ENCODE measurements around the gene ZNRF2. TPM values are rescaled to one million over a fixed set of nuclear protein-coding genes. Genes with fewer than 3 reads are reported as not detected.

ZNRF2 gene
- total RNA-seq, 1 experiment from 2014 or later = 25.8 TPM

DNA sequence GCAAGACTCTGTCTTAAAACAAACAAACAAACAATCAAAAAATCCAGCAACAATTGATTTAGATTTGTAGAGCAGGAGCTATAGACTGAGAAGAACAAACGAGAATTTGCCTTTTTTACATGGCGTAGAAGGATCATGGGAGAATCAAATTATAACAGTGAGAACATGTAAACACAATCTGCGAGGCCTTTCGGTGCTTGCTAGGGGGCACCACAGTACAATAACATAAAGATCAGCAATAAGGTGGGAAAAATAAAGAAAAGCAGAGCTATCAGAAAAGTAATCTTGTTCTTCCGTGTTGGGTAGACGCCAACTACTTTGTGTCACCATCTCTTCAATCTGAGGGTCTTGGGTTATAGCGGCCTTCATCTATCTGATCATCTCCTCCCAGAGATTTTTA is 112.0 kb downstream of the ZNRF2 start:
- no TSS peak for BruUV-seq (replicated peaks)
- no peaks in the 10 kb centered on the region for H3K9me3 Mint-ChIP-seq (ENCODE audit: low read depth, unreplicated experiment)
- DNase-seq = no peak
- H3K27ac Mint-ChIP-seq (ENCODE audit: unreplicated experiment) = no peak overlapping the region
- TF ChIP-seq, protein P1, sequence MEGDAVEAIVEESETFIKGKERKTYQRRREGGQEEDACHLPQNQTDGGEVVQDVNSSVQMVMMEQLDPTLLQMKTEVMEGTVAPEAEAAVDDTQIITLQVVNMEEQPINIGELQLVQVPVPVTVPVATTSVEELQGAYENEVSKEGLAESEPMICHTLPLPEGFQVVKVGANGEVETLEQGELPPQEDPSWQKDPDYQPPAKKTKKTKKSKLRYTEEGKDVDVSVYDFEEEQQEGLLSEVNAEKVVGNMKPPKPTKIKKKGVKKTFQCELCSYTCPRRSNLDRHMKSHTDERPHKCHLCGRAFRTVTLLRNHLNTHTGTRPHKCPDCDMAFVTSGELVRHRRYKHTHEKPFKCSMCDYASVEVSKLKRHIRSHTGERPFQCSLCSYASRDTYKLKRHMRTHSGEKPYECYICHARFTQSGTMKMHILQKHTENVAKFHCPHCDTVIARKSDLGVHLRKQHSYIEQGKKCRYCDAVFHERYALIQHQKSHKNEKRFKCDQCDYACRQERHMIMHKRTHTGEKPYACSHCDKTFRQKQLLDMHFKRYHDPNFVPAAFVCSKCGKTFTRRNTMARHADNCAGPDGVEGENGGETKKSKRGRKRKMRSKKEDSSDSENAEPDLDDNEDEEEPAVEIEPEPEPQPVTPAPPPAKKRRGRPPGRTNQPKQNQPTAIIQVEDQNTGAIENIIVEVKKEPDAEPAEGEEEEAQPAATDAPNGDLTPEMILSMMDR (IDR thresholded peaks at IDR 0.05; ENCODE audit: unreplicated experiment) = no peak
- intact Hi-C loops (cut with micrococcal nuclease; ENCODE audit: unreplicated experiment) = no loop called here
- no peaks in the 10 kb centered on the region for H3K4me1 Mint-ChIP-seq (ENCODE audit: low read depth, unreplicated experiment)
- CTCF ChIA-PET = interaction anchor here (0.5 to 0.9 kb wide), 2 partner anchors 16 to 103 kb away, joined by 5 to 6 read pairs; no protein-coding TSS in a partner anchor
- no peaks in the 10 kb centered on the region for H3K27me3 Mint-ChIP-seq (ENCODE audit: unreplicated experiment)
- no peak overlapping the region for H3K4me3 Mint-ChIP-seq (ENCODE audit: low read depth, unreplicated experiment)
- H3K36me3 Mint-ChIP-seq (ENCODE audit: insufficient read depth, unreplicated experiment) = no peaks in the 10 kb centered on the region

DNA sequence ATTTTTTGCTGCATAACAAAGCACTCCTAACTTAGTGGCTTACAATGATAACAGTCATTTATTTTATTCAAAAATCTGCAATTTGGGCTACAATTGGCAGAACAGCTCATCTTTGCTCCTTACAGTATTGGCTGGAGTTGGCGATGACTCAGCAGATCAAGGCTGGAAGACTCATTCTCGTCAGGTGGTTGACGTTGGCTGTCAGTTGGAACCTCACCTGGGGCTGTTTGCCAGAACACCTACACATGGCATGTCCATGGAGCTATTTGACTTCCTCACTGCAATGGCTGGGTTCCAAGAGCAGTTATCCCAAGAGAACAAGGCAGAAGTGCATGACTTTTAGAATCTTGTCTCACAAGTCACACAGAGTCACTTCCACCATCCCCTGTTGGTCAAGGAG is 119.1 kb downstream of the ZNRF2 start:
- Mint-ChIP-seq H3K4me1 (ENCODE audit: low read depth, unreplicated experiment) (no peaks in the 10 kb centered on the region), H3K36me3 (ENCODE audit: insufficient read depth, unreplicated experiment) (no peaks in the 10 kb centered on the region), H3K4me3 (ENCODE audit: low read depth, unreplicated experiment) (no peak overlapping the region), H3K27ac (ENCODE audit: unreplicated experiment) (no peak overlapping the region), H3K9me3 (ENCODE audit: low read depth, unreplicated experiment) (no peaks in the 10 kb centered on the region), H3K27me3 (ENCODE audit: unreplicated experiment) (no peaks in the 10 kb centered on the region)
- BruUV-seq (replicated peaks) = no TSS peak
- CTCF ChIA-PET = no interaction called here
- TF ChIP-seq, protein P1 (IDR thresholded peaks at IDR 0.05; ENCODE audit: unreplicated experiment) = no peak
- intact Hi-C loops (cut with micrococcal nuclease; ENCODE audit: unreplicated experiment) = loop anchor here (5.0 to 10.0 kb wide), 2 partner anchors 36 to 319 kb away; no protein-coding TSS in a partner anchor
- no peak for DNase-seq

DNA sequence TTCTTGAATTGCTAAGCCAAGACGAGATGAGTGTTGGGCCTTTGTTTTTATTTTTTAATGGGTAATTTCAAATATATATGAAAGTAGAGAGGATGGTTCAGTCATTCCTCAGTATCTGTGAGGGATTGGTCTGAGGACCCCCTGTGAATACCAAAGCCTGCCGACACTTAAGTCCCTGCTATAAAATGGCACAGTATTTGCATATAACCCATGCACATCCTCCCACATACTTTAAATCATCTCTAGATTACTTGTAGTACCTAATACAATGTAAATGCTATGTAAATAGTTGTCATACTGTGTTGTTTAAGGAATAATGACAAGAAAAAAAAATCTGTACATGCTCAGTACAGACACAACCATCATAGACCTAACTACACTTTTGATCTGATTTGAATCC is 120.8 kb downstream of the ZNRF2 start:
- Mint-ChIP-seq H3K4me1 (ENCODE audit: low read depth, unreplicated experiment) (no peaks in the 10 kb centered on the region), H3K27me3 (ENCODE audit: unreplicated experiment) (no peaks in the 10 kb centered on the region), H3K4me3 (ENCODE audit: low read depth, unreplicated experiment) (no peak overlapping the region), H3K27ac (ENCODE audit: unreplicated experiment) (no peak overlapping the region), H3K36me3 (ENCODE audit: insufficient read depth, unreplicated experiment) (no peaks in the 10 kb centered on the region), H3K9me3 (ENCODE audit: low read depth, unreplicated experiment) (no peaks in the 10 kb centered on the region)
- TF ChIP-seq, protein P1 (IDR thresholded peaks at IDR 0.05; ENCODE audit: unreplicated experiment) = no peak
- no peak for DNase-seq
- no TSS peak for BruUV-seq (replicated peaks)
- intact Hi-C loops (cut with micrococcal nuclease; ENCODE audit: unreplicated experiment) = loop anchor here (10.0 kb wide), 1 partner anchor 320 kb away; no protein-coding TSS in a partner anchor
- CTCF ChIA-PET = no interaction called here

DNA sequence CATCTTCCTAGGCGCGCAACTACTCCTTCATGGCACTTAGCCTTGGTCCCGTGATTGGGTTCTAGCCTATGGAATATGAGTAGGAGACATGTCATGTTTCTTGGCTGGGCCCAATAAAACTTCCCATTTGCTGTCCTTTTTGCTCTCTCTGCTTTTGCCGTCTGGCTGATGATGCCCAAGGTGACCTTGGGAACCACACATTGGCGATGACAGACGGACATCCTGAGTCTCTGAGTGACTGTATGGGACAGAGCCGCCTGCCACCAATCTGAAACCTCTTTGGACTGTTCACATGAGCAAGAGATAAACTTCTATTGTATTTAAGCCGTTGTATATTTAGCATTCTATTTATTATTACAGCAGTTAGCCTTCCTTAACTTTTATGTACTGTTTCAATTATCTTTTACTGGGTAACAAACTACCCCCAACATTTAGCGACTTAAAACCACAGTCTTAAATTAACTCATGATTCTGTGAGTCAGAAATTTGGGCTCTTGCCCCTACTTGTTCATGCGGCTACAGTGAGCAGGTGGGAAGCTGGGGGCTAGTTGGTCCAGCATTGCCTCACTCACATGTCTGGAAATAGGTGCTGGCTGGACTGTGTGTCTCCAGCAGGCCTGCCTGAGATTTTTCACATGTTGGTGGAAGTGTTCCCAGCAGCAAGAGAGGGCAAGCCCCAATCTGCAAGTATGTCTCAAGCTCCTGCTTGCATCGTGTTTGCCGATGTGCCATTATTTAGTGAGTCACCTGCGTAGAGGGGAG is 122.4 kb downstream of the ZNRF2 start:
- no TSS peak for BruUV-seq (replicated peaks)
- no peaks in the 10 kb centered on the region for H3K36me3 Mint-ChIP-seq (ENCODE audit: insufficient read depth, unreplicated experiment)
- intact Hi-C loops (cut with micrococcal nuclease; ENCODE audit: unreplicated experiment) = loop anchor here (10.0 kb wide), 1 partner anchor 322 kb away; no protein-coding TSS in a partner anchor
- H3K27ac Mint-ChIP-seq (ENCODE audit: unreplicated experiment) = no peak overlapping the region
- H3K27me3 Mint-ChIP-seq (ENCODE audit: unreplicated experiment) = no peaks in the 10 kb centered on the region
- CTCF ChIA-PET = interaction anchor here (0.7 kb wide), 2 partner anchors 79 to 135 kb away, joined by 3 to 4 read pairs; no protein-coding TSS in a partner anchor
- H3K9me3 Mint-ChIP-seq (ENCODE audit: low read depth, unreplicated experiment) = no peaks in the 10 kb centered on the region
- TF ChIP-seq, protein P1 (IDR thresholded peaks at IDR 0.05; ENCODE audit: unreplicated experiment) = no peak
- no peaks in the 10 kb centered on the region for H3K4me1 Mint-ChIP-seq (ENCODE audit: low read depth, unreplicated experiment)
- no peak for DNase-seq
- no peak overlapping the region for H3K4me3 Mint-ChIP-seq (ENCODE audit: low read depth, unreplicated experiment)

Measured in Calu3 (cell line).